Measurements from ENCODE around the gene CAMSAP1.

The CAMSAP1 gene

DNA sequence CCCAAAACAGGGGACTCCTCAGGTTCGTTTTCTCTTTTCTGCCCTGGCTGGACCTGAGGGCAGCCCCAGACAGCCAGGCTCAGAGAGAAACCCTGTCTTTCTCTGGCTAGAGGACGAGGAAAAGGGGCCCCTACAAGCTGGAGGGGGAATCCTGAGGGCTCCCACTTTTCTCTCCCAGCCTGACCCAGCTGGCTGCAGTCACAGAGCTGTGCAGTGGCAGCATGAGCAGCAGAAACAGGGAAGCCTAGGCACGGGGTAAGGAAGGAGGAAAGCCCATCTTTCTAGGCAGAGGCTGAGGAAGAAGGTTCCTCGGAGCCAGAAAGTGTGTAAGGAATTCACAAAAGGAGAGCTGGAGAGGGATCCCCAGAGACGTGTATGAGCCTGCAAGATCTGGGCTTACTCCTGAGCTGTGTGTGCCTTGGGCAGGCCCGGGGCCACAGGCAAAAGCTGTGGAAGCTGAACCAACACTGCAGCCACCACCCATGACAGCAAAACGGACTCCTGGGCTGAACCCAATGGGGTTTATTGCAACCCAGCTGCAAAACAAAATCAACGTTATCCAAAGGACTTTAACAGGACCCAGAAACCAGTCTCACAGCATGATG is 16.2 kb downstream of the CAMSAP1 start:
- no peak overlapping the region for H3K4me3 ChIP-seq (ENCODE audit: control insufficient read depth, low read depth, low read length)
- no peak for DNase-seq (ENCODE audit: low read depth)
- TF ChIP-seq, protein P1, sequence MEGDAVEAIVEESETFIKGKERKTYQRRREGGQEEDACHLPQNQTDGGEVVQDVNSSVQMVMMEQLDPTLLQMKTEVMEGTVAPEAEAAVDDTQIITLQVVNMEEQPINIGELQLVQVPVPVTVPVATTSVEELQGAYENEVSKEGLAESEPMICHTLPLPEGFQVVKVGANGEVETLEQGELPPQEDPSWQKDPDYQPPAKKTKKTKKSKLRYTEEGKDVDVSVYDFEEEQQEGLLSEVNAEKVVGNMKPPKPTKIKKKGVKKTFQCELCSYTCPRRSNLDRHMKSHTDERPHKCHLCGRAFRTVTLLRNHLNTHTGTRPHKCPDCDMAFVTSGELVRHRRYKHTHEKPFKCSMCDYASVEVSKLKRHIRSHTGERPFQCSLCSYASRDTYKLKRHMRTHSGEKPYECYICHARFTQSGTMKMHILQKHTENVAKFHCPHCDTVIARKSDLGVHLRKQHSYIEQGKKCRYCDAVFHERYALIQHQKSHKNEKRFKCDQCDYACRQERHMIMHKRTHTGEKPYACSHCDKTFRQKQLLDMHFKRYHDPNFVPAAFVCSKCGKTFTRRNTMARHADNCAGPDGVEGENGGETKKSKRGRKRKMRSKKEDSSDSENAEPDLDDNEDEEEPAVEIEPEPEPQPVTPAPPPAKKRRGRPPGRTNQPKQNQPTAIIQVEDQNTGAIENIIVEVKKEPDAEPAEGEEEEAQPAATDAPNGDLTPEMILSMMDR (conservative IDR thresholded peaks at IDR 0.05; ENCODE audit: control insufficient read depth, insufficient read depth, low read depth, low read length) = no peak

DNA sequence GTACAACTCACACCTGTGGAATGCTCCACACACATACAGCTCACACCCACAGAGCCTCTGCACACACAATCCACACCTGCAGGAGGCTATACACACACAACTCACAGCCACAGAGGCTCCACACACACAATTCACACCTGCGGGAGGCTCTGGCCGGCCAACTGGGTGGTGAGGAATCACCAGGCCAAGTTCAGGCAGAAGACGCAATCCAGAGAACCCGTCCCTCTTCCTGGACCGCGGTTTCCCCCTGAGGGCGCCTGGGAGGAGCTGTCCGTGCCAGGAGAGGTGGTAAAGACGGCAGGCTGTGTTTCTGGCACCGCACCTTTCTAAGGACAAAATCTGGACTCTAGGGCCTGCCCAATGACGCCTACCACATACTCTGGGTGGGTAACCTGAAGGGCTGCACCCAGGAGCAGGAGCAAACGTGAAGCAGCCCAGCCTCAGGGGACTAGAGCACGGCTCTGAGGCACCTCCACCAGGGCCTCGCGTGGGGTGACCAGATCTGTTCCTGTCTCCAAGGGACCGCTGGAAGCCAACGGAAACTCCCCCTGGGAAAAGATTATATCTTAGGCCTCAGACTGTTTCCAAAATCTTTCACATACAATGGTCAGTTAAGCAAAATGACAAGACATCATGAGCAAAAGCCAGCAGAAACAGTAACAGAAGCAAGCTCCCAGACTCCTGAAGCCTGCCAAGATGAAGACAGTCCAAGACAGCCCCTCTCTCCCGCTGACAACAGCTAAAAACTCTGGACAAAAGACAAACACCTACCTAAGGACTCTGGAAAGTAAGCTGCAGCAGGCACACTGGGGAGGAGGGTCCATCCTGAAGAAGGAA is 16.9 kb downstream of the CAMSAP1 start:
- TF ChIP-seq, protein P1 (conservative IDR thresholded peaks at IDR 0.05; ENCODE audit: control insufficient read depth, insufficient read depth, low read depth, low read length) = no peak
- no peak for DNase-seq (ENCODE audit: low read depth)
- no peak overlapping the region for H3K4me3 ChIP-seq (ENCODE audit: control insufficient read depth, low read depth, low read length)

DNA sequence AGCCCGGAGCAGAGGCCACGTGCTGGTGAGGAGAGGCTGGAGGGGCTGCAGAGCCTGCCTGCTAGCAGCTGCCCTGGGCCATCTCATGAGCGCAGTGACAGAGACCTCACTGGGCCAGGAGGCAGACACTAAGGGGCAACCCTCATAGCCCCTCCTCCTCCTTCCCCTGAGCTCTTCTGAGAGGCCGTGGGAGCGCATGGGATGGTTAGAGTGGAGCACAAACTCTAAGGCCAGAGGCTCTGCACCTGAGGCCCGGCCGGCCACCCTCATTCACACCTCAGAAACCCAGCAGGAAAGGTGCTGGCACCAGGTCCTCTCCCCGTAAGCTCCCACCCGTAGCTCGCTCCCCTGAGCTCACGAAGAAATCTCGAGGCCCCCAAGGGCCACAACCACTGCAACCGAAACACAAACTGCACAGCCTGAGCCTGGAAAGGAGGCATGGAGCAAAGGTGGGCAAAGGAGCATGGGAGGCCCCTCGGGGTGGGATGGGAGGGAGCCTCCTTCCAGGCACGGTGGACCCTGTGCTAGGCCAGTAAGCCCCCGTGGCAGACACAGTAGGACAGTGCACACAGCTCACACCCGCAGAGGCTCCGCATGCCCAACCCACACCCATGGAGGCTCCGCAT is 17.7 kb downstream of the CAMSAP1 start:
- no peak for DNase-seq (ENCODE audit: low read depth)
- TF ChIP-seq, protein P1 (conservative IDR thresholded peaks at IDR 0.05; ENCODE audit: control insufficient read depth, insufficient read depth, low read depth, low read length) = no peak
- no peak overlapping the region for H3K4me3 ChIP-seq (ENCODE audit: control insufficient read depth, low read depth, low read length)

DNA sequence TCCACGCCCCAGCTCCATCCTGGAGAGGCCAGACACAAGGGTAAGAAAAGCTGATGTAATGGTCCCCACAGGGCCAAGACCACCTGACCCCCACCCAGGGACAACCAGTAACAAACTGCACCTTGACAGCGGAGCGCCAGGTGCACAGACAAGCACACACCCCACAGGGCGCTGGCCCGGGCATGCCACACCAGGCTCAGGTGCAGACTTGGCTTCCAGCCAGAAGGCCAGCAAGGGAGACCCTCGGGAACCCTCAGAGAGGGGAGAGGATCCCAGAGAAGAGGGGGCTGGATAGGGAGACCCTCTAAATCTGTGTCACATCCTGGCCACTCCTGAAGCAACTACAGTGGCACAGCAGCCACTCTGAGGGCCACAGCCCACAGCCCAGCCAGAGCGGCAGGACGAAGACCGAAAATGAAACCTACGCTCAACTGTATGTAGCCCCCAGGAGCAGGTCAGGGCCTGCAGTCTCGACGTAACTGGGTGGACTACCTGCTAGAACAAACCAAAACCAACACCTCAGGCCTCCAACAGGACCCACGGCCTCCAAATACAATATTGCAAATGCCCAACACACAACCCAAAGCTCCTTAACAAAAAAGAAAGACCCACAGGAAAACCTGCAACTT is 18.5 kb downstream of the CAMSAP1 start:
- TF ChIP-seq, protein P1 (conservative IDR thresholded peaks at IDR 0.05; ENCODE audit: control insufficient read depth, insufficient read depth, low read depth, low read length) = no peak
- no peak overlapping the region for H3K4me3 ChIP-seq (ENCODE audit: control insufficient read depth, low read depth, low read length)
- no peak for DNase-seq (ENCODE audit: low read depth)

DNA sequence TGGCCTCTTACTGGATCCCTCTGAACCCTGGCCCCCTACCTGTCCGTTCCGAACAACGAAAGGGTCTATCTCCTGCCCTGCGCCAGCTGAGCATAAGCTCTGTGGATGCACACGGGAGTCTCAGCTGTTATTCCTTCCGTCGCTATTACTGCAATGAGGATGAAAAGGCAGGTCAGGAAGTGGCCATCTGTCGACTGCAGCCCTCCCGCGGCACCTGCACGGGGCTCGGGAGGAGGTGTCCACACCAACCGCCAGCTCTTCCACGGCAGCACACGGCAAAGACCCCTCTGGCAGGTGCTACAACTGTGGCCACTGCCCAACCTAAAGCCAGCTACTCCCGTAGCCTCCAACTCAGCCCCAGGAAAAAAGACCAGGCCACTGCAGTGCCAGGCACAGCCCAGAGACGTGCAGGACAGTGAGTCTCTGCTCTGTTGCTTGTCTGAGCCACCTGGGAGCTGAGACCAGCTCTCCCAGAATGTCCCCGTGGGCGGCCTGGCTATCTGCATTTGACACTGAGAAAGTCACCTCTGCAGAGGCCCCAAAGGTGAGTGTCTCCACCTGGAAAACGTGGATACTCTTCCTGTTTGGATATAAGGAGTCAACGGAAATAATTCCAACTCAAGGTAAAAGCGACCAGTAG is 19.1 kb downstream of the CAMSAP1 start:
- no peak overlapping the region for H3K4me3 ChIP-seq (ENCODE audit: control insufficient read depth, low read depth, low read length)
- no peak for DNase-seq (ENCODE audit: low read depth)
- TF ChIP-seq, protein P1 (conservative IDR thresholded peaks at IDR 0.05; ENCODE audit: control insufficient read depth, insufficient read depth, low read depth, low read length) = no peak

DNA sequence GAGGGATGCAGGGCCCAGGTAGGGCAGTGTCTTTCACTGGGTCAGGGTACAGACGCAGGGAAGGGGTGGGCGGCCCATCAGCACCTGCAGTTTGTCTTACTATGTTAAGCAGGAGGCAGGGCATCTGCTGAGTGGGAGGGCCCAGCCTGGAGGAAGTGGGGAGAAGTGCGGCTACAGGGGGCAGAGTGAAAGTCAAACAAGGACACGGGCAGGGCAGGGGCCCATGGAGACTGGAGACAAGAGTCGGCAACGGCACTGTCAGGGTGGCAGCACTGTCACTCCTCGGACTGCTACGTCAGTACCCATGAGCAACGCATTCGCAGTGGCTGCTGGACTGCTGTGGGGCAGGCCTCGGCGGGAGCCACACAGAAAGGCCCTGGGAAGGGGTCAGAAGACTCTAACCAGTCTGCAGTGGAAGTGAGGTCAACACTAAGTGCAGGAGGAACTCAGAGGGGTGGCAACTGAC is 19.7 kb downstream of the CAMSAP1 start:
- no peak for DNase-seq (ENCODE audit: low read depth)
- no peak overlapping the region for H3K4me3 ChIP-seq (ENCODE audit: control insufficient read depth, low read depth, low read length)
- TF ChIP-seq, protein P1 (conservative IDR thresholded peaks at IDR 0.05; ENCODE audit: control insufficient read depth, insufficient read depth, low read depth, low read length) = no peak

Data from fibroblast of mammary gland (primary cell).